GM23338 (cell line): ENCODE measurements around the gene PLXNB2.

Experiments used
- CREB1 ChIP-seq: fragments of 250-450 bp; sonication (Bioruptor Pico); IDR thresholded peaks from 2 replicates; pipeline ENCODE4 v1.5.0; 2020; ENCODE audit warnings: low read depth, mild to moderate bottlenecking, moderate library complexity
- CTCF ChIP-seq, 2 experiments: fragments of 200-600 bp in 1 of 2; sonication (generic) in 1 of 2; conservative IDR thresholded peaks; 2 replicates each; pipeline versions ENCODE4 v1.5.1 to v1.6.1; 2016 to 2017; ENCODE audit warnings: antibody characterized with exemption in 2 of 2, low read depth in 2 of 2, mild to moderate bottlenecking in 2 of 2, moderate library complexity in 1 of 2
- ETS1 ChIP-seq: IDR thresholded peaks from 2 replicates; pipeline ENCODE4 v1.6.1; 2016; ENCODE audit warnings: antibody characterized with exemption
- EZH2 ChIP-seq: fragments of 200-600 bp; sonication (generic); IDR thresholded peaks from one replicate; pipeline ENCODE4 v1.8.0; 2017; ENCODE audit warnings: antibody characterized with exemption, mild to moderate bottlenecking, low read depth; ENCODE audit not compliant: unreplicated experiment
- EZH2phosphoT487 ChIP-seq: fragments of 200-600 bp; sonication (generic); IDR thresholded peaks from one replicate; pipeline ENCODE4 v1.8.1; 2018; ENCODE audit warnings: antibody characterized with exemption; ENCODE audit not compliant: unreplicated experiment
- JUNB ChIP-seq: IDR thresholded peaks from one replicate; pipeline ENCODE4 v1.6.1; 2016; ENCODE audit warnings: antibody characterized with exemption; ENCODE audit not compliant: unreplicated experiment
- NANOG ChIP-seq: IDR thresholded peaks from 2 replicates; pipeline ENCODE4 v1.6.1; 2016; ENCODE audit warnings: antibody characterized with exemption, borderline replicate concordance
- POLR2AphosphoS5 ChIP-seq: IDR thresholded peaks from 2 replicates; pipeline ENCODE4 v1.6.1; 2016; ENCODE audit warnings: antibody characterized with exemption, low read depth
- REST ChIP-seq: IDR thresholded peaks from one replicate; pipeline ENCODE4 v1.6.1; 2018; ENCODE audit warnings: antibody characterized with exemption; ENCODE audit not compliant: unreplicated experiment
- STAT1 ChIP-seq: IDR thresholded peaks from one replicate; pipeline ENCODE4 v1.6.1; 2016; ENCODE audit warnings: antibody characterized with exemption; ENCODE audit not compliant: unreplicated experiment
- ZNF114 ChIP-seq: fragments of 250-450 bp; sonication (Bioruptor Pico); IDR thresholded peaks from 2 replicates; pipeline ENCODE4 v1.5.0; 2020; ENCODE audit warnings: mild to moderate bottlenecking, moderate library complexity
- ZNF331 ChIP-seq: fragments of 250-450 bp; sonication (Bioruptor Pico); IDR thresholded peaks from 2 replicates; pipeline ENCODE4 v1.5.0; 2020; ENCODE audit warnings: low read depth, mild to moderate bottlenecking, moderate library complexity

GRCh38 chr22:50314081-50314454 lies 6.6 kb upstream of the PLXNB2 start:
- no peak for TF ChIP-seq CTCF (conservative IDR thresholded peaks at IDR 0.05; ENCODE audit: low read depth in 2 of 2)
- TF ChIP-seq JUNB: no peak
- no peak for TF ChIP-seq ETS1
- TF ChIP-seq REST: no peak
- TF ChIP-seq EZH2: no peak
- TF ChIP-seq EZH2phosphoT487: no peak
- no peak for TF ChIP-seq NANOG
- no peak for TF ChIP-seq ZNF331 (CRISPR knock-in tag)
- no peak for TF ChIP-seq POLR2AphosphoS5
- TF ChIP-seq CREB1: no peak
- no peak for TF ChIP-seq STAT1
- TF ChIP-seq ZNF114 (CRISPR knock-in tag): no peak
